GM13976 (cell line): ENCODE results near the gene LDLRAD1.

Source experiments
- DNase-seq: peaks from one replicate; pipeline ENCODE4 v3.0.0; 2012; ENCODE audit warnings: low spot score
- in situ Hi-C: fragments of 300-500 bp; cut with MboI; formaldehyde crosslinking; loops from one replicate; pipeline ENCODE4 v1.12.0; 2022; ENCODE audit warnings: low sequenced_read_pairs, mixed read lengths, inconsistent platforms; ENCODE audit not compliant: unreplicated experiment
- TF ChIP-seq, protein P1 (sequence below): IDR thresholded peaks from 2 replicates; pipeline ENCODE4 v1.5.1; 2012; ENCODE audit warnings: borderline replicate concordance, mild to moderate bottlenecking; ENCODE audit not compliant: insufficient read depth; ENCODE audit errors: extremely low read depth, missing control alignments, control extremely low read depth

The LDLRAD1 gene

DNA sequence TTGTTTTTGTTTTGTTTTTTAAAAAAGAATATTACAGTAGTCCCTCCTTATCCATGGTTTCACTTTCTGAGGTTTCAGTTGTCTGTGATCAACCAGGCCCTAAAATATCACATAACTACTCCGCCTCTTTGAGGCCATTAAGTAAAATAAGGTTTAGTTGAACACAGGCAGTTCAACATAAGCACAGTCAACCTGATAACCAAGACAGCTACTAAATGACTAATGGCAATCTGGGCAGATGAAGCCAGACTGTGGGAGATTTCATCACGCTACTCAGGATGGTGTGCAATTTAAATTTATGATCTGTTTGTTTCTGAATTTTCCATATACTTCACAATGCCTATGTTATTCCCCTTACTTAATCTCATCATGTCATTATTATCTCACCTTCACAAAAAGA, 30.1 kb downstream of the LDLRAD1 start:
- TF ChIP-seq, protein P1, sequence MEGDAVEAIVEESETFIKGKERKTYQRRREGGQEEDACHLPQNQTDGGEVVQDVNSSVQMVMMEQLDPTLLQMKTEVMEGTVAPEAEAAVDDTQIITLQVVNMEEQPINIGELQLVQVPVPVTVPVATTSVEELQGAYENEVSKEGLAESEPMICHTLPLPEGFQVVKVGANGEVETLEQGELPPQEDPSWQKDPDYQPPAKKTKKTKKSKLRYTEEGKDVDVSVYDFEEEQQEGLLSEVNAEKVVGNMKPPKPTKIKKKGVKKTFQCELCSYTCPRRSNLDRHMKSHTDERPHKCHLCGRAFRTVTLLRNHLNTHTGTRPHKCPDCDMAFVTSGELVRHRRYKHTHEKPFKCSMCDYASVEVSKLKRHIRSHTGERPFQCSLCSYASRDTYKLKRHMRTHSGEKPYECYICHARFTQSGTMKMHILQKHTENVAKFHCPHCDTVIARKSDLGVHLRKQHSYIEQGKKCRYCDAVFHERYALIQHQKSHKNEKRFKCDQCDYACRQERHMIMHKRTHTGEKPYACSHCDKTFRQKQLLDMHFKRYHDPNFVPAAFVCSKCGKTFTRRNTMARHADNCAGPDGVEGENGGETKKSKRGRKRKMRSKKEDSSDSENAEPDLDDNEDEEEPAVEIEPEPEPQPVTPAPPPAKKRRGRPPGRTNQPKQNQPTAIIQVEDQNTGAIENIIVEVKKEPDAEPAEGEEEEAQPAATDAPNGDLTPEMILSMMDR, result no peak
- in situ Hi-C loops, result no loop called here
- no peak for DNase-seq

DNA sequence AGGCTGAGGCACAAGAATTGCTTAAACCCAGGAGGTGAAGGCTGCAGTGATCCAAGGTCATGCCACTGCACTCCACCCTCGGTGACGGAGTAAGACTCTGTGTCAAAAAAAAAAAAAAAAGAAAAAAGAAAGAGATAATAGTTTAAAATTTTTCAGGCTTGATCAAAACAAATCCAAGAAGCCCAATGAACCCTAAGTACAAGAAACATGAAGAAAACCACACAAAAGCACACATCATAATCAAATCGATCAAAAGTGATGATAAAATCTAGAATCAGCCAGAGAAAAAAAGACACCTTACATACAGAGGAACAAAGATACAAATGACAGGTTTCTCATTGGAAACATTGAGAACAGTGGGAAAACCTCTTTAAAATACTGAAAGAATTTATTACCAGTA, 31.5 kb downstream of the LDLRAD1 start:
- TF ChIP-seq, protein P1, result no peak
- DNase-seq, result no peak
- in situ Hi-C loops, result no loop called here

DNA sequence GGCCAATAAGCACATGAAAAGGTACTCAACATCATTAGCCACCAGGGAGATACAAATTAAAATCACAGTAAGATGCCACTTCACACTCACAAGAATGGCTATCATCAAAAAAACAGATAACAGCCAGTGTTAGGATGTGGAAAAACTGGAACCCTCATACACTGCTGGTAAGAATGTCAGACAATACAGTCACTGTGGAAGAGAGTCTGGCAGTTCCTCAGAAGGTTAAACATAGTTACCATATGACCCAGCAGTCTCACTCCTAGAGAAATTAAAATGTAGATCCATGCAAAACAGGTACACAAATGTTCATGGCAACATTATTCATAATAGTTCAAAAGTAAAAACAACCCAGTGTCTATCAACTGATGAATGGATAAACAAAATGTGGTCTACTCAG, 33.3 kb downstream of the LDLRAD1 start:
- in situ Hi-C loops, result no loop called here
- TF ChIP-seq, protein P1, result no peak
- no peak for DNase-seq

DNA sequence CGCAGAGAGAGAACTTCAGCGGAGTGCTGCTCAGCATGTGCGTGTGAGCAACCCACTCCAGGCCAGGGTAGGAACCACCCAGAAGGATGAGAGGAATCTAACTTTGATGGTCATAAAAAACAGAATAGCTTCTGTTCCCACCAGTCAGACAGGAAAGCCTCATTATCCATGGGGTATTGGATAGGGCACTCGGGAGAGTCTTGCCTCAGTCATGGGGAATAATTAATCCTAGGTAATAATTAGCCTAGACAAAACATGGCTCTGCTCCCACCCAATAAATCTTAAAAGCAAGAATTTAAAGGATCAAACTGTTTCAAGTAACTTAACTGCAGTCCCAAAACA, 35.3 kb downstream of the LDLRAD1 start:
- TF ChIP-seq, protein P1, result no peak
- in situ Hi-C loops, result no loop called here
- DNase-seq, result no peak

DNA sequence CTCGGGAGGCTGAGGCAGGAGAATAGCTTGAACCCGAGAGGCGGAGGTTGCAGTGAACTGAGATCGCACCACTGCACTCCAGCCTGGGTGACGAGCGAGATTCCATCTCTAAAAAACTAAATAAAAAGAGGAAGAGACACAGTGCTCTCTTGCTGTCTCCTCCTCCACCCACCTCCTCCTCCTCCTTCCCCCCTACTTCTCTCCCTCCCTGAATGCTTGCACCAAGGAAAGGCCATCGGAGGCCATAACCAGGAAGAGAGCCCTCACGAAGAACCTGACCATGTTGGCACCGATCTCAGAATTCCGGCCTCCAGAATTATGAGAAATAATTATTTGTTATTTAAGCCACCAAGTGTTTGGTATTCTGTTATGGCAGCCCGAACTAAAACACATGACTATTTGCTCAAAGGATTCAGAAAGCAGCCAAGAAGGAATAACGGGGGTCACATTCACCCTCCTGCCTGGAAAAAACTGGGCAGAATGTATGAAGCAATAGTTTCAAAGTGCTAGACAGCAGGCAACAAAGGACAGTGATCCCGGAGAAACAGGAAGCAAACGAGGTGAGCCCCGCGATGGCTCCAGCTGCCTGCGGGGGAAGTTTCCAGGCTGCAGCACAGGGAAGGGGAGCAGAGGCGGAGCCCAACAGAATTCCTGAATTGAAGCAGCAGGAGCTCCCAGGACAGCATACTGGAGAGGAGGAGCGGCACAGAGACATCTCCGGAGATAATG, 35.8 kb downstream of the LDLRAD1 start:
- in situ Hi-C loops, result no loop called here

DNA sequence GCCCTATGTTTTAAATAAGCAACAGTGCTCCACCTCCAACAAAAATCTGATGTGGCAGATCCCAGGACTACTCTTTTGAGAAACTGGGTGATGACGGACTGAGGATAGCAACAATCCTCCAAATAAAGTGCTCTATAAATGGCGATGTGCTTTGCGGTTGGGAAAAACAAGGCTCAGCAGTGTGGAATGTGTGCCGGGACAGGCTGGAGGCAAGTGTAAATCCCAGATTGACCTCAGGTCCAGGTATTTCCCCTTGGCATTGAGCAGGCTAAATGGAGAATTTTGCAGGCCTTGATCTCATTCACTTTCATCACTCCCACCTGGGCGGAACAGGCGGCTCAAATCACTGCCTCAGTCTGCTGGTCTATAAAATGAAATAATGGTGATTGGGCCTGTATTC, 36.8 kb downstream of the LDLRAD1 start:
- TF ChIP-seq, protein P1, result no peak
- in situ Hi-C loops, result no loop called here
- DNase-seq, result no peak

More for the DNA sequence above, 35.8 kb downstream of the LDLRAD1 start:
- no peak for DNase-seq
- TF ChIP-seq, protein P1, result no peak
